Liver (tissue), 3 donors: ENCODE results near the gene MUSK.

Source experiments
- EGR1 ChIP-seq, 2 donors: IDR thresholded peaks; 2 replicates each; pipeline ENCODE4 v1.6.1; 2016 to 2018; ENCODE audit warnings: antibody characterized with exemption in 2 of 2, low read depth in 2 of 2
- HNF4G ChIP-seq: IDR thresholded peaks from 2 replicates; pipeline ENCODE4 v1.6.1; 2016; ENCODE audit warnings: antibody characterized with exemption
- SP1 ChIP-seq: IDR thresholded peaks from 2 replicates; pipeline ENCODE4 v1.6.1; 2018; ENCODE audit warnings: antibody characterized with exemption, mild to moderate bottlenecking
- TF ChIP-seq, protein P1 (sequence below): fragments of 150-350 bp; IDR thresholded peaks from 2 replicates; pipeline ENCODE4 v1.5.1; 2017; ENCODE audit warnings: improper control_type of control experiment, low read depth, low read length; ENCODE audit not compliant: missing input control
- donor health status: healthy.
- donor health status: healthy.

DNA sequence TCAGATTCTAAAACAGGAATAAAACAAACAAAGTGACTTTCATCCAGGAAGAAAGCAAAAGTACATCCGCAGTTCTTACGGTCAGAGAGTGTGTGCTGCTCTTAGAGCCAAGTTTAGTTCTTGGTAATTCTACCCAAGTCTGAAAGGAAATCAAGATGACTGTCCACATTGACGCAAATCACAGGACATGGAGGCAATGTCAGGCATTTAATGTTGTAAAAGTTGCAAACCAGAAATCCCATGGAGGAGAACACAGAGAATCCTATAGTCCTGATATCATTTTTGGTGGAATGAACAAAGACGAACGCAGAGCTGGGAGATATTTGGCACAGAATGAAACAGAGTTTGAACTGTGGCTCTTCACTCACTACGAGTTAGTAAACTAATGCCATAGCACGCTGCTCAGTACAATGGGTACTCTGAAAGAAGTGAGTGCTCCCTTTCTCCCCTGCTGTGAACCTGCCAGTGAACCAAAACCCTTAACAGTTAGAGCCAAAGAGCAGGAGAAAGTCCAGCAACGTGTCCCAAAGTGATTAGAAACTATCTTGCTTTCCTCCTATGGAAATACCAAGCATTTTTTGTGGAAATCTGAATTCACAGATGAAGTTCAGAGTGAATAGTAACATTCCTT lies 74.3 kb downstream of the MUSK start:
- TF ChIP-seq, protein P1, sequence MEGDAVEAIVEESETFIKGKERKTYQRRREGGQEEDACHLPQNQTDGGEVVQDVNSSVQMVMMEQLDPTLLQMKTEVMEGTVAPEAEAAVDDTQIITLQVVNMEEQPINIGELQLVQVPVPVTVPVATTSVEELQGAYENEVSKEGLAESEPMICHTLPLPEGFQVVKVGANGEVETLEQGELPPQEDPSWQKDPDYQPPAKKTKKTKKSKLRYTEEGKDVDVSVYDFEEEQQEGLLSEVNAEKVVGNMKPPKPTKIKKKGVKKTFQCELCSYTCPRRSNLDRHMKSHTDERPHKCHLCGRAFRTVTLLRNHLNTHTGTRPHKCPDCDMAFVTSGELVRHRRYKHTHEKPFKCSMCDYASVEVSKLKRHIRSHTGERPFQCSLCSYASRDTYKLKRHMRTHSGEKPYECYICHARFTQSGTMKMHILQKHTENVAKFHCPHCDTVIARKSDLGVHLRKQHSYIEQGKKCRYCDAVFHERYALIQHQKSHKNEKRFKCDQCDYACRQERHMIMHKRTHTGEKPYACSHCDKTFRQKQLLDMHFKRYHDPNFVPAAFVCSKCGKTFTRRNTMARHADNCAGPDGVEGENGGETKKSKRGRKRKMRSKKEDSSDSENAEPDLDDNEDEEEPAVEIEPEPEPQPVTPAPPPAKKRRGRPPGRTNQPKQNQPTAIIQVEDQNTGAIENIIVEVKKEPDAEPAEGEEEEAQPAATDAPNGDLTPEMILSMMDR: no peak
- TF ChIP-seq EGR1 (IDR thresholded peaks at IDR 0.05; ENCODE audit: low read depth in 2 of 2) (no peak), SP1 (no peak), HNF4G (no peak)
